ENCODE data around the gene ASCC2. TPM values are rescaled to one million over a fixed set of nuclear protein-coding genes. Genes with fewer than 3 reads are reported as not detected.

The ASCC2 gene
- total and polyA plus RNA-seq, 8 donors: 51.2 to 58.3 (median 54.4) TPM

GRCh38 chr22:29786031-29786430, 52.0 kb downstream of the ASCC2 start:
- no peak for ATAC-seq
- no peak for TF ChIP-seq CTCF (IDR thresholded peaks at IDR 0.05)
- Histone ChIP-seq H3K36me3 (peaks cover 0 to 48% of the 10 kb centered on the region in 2 donors), H3K9me3 (no peaks in the 10 kb centered on the region), H3K4me3 (no peak overlapping the region), H3K4me1 (peaks cover 9 to 16% of the 10 kb centered on the region in 2 donors), H3K27me3 (no peaks in the 10 kb centered on the region), H3K27ac (no peak overlapping the region)
- intact Hi-C loops (cut with DNase I): no loop called here
- peak in 1 of 4 donors; percentile 40 for DNase-seq

- Histone ChIP-seq H3K27me3 (no peaks in the 10 kb centered on the region), H3K4me1 (peaks cover 9 to 19% of the 10 kb centered on the region in 2 donors), H3K36me3 (peaks cover 0 to 35% of the 10 kb centered on the region in 2 donors), H3K27ac (peak overlapping the region; percentile 51 to 55), H3K4me3 (no peak overlapping the region), H3K9me3 (no peaks in the 10 kb centered on the region)
- peak; percentile 32 for ATAC-seq
- peak in 2 of 4 donors; percentile 46 to 56 for DNase-seq
- intact Hi-C loops (cut with DNase I): no loop called here
- TF ChIP-seq CTCF (IDR thresholded peaks at IDR 0.05): no peak
These were observed 53.4 kb downstream of the ASCC2 start for GRCh38 chr22:29784451-29785361.

GRCh38 chr22:29782061-29782845, 55.8 kb downstream of the ASCC2 start:
- Histone ChIP-seq H3K27ac (peak overlapping the region in 1 of 2 donors; percentile 31), H3K4me1 (peaks cover 9 to 19% of the 10 kb centered on the region in 2 donors), H3K27me3 (no peaks in the 10 kb centered on the region), H3K4me3 (no peak overlapping the region), H3K36me3 (peaks cover 0 to 10% of the 10 kb centered on the region in 2 donors), H3K9me3 (no peaks in the 10 kb centered on the region)
- ATAC-seq (peak; percentile 90), DNase-seq (peak in 1 of 4 donors; percentile 65)
- no peak for TF ChIP-seq CTCF (IDR thresholded peaks at IDR 0.05)
- intact Hi-C loops (cut with DNase I): no loop called here

GRCh38 chr22:29780748-29781676, 57.1 kb downstream of the ASCC2 start:
- intact Hi-C loops (cut with DNase I): no loop called here
- no peaks in the 10 kb centered on the region for H3K9me3 ChIP-seq
- ATAC-seq (peak; percentile 17), DNase-seq (no peak)
- H3K4me3 ChIP-seq: no peak overlapping the region
- no peaks in the 10 kb centered on the region for H3K36me3 ChIP-seq
- no peaks in the 10 kb centered on the region for H3K27me3 ChIP-seq
- peak overlapping the region in 1 of 2 donors; percentile 31 for H3K27ac ChIP-seq
- TF ChIP-seq CTCF (IDR thresholded peaks at IDR 0.05): no peak
- H3K4me1 ChIP-seq: peaks cover 9 to 19% of the 10 kb centered on the region in 2 donors

Data from left lung (tissue), 10 donors.